NCI-H510A (cell line): ENCODE results near the gene RCOR1.

Experiments used
- DNase-seq: peaks from one replicate; lab custom pipeline; 2025; lab: John Stamatoyannopoulos, UW

Gene RCOR1

GRCh38 chr14:102776761-102777710 lies 184.6 kb downstream of the RCOR1 start, which contains the start of gene TRAF3:
Gene TRAF3 (plus strand): TSS chr14:102777449. CDS start chr14:102870202, 92,753 bp downstream.
- no peak for DNase-seq

- no peak for DNase-seq
Measured at GRCh38 chr14:102777711-102778337, 185.4 kb downstream of the RCOR1 start.

- no peak for DNase-seq
Measured at GRCh38 chr14:102778338-102779083, 186.1 kb downstream of the RCOR1 start.

- no peak for DNase-seq
Measured at GRCh38 chr14:102779084-102779462, 186.6 kb downstream of the RCOR1 start.

- DNase-seq, result no peak
Measured at GRCh38 chr14:102779574-102780315, 187.3 kb downstream of the RCOR1 start.
